Measurements from ENCODE around the gene VWA2.

The VWA2 gene

DNA sequence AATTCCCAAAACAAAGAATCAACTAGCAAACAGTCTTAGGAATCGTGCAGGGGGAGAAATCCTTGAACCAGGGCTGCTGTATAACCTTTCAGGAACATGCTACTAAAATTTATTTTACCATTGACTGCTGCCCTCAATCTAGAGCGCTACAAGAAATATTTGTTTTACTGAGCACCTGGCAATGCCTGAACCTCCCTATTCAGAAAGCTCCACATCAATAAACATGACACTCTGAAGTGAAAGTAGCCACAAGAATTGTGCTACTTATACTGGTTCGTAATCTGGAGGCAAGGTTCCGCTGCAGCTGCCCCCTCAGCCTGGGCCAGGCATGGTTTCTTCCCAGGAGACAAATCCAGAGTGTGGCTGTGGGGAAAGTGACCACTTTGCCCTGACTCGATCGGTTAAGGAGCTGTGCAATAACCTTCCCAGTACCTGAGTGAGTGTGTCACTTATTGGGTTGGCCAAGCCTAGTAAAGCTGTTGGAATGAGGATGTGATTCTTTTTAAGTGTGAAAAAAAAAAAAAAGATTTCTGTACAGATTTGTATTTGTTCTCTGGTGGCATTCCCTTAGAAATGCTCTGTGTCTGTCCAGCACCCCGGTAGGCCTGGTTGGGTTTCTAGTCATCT, 7.7 kb downstream of the VWA2 start:
- no peak for DNase-seq (ENCODE audit: low read depth in 2 of 2)

DNA sequence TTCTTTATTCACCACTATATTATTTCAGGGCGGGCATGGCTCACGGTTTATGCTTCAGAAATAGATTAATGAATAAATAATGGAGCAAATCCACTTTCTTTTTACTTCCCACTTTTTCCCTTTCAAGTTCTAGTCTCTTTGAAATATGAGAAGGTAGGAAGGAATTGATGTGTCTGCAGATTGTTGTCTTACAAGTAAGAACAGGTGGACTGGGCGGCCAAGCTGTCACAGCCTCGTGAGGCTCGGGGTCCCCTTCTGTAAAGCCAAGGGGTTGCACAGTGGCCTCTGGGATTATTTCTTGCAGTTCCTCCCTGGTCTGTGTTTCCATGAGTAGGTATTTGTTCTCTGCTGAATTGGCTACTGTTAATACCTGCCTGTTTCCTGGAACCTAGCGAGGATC, 11.2 kb downstream of the VWA2 start:
- DNase-seq (ENCODE audit: low read depth in 2 of 2) = no peak

DNA sequence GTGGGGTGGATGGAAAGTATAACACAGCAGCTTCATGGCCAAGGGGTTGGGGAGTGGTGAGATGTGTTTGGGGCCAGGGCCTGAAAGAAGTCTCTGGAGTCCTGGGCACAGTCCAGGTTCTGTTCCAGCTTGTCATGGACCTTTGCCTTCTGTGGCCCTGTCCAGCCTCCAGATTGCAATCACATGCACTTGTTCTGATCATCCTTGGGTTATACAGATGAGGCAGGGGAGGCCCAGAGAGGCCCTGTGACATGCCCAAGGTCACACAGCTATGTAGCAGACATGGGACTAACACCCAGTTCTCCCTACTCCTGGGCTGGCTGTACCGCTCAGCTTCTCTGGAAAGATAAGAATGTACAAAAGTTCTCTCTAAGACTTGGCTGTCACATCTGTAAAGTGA, 11.7 kb downstream of the VWA2 start:
- no peak for DNase-seq (ENCODE audit: low read depth in 2 of 2)

DNA sequence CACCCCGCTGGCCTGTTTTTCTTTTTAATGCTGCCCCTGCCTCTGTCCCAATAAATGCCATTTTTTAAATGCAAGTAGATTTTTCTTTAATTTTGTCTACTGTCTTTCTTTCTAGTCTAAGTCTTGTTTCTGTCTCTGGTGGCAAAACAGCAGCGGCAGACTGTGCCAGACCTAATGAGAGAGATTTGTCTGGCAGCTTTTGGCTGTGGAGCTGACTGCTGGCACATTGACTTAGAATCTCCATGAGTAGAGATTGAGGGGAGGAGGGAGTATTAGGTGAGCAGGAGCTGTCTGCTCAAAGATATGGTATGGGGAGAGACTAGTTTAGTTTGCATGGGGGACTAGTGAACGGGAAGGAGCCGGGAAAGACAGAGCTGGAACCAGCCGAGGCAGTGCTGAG, 13.0 kb downstream of the VWA2 start:
- no peak for DNase-seq (ENCODE audit: low read depth in 2 of 2)

DNA sequence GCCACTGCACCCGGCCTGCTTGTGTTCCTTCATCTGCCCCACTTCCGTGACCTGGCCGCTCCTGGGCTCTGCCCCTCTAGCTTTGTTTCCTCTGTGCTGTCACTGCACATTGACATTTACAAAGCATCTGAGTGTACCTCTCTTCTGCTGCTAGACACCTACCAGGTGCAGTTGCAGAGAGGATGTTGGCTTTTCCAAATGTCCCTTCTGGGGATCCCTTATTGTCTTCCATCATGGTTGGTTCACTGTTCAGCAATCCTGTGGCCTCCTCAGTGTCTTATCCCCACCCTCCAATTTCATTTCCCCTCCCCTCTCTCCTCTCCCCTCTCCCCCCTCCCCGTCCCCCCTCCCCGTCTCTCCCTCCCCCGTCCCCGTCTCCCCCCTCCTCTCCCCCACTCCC, 13.8 kb downstream of the VWA2 start:
- DNase-seq (ENCODE audit: low read depth in 2 of 2) = no peak

DNA sequence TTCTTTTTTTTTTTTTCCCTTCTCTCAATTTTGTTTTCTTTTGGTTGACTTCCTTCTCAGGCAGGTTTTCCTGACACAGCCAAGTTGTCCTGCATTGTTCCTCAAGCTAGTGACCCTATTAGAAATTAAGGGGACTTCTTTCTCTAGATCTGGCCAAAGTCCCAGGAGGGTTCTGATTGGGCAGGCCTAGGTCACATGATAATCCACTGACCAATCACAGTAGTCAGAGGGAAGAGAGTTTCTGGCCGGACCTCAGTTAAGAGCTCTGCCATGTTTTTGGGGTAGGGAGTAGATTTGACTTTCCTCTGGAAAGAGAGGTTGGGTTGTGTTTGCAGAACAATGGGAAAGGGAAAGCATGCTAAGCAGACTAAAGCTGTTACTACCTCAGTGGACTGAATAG, 16.2 kb downstream of the VWA2 start:
- no peak for DNase-seq (ENCODE audit: low read depth in 2 of 2)

DNA sequence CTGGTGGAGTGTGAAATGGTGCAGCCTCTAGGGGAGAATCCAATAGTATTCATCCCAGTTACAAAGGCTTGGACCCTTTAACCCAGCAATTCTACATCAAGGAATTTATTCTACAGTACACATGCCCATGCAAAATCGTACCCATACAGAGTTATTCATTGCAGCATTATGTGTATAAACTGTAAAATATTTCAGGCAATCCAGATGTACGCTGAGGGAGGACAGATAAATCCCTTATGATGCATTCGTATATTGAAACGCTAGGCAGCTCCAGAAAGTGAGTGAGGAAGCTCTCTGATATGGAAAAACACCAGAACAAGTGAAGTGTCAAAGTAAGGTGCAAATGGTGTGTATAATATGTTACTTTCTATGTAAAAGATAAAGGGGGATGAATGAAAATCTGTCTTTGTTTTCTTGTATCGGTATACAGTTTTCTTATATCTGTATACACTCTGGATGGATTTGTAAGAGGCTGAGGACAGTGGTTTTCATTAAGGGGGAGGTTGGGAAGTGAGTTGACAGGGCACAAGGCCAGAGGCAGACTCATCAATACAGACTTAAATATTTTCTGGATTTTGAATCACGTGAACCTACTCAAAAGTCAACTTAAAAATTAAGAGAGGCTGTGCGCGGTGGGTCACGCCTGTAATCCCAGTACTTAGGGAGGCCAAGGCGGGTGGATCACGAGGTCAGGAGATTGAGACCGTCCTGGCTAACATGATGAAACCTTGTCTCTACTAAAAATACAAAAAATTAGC, 17.1 kb downstream of the VWA2 start:
- DNase-seq (ENCODE audit: low read depth in 2 of 2) = no peak

DNA sequence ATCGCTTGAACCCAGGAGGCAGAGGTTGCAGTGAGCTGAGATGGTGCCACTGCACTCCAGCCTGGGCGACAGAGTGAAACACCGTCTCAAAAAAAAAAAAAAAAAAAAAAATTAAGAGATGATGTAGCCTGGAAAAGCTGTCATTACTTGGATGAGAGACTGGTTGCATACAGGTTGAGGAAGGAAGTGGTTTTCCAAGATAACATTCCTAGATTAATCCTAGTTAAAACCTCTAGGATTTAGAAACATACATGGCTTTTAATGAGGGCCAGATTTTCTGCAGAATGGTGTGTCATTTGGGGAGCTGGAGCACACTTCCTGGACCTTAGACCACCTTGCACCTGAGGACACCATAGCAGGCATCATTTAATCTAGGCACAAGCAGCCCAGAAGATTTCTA, 17.8 kb downstream of the VWA2 start:
- DNase-seq (ENCODE audit: low read depth in 2 of 2) = no peak

DNA sequence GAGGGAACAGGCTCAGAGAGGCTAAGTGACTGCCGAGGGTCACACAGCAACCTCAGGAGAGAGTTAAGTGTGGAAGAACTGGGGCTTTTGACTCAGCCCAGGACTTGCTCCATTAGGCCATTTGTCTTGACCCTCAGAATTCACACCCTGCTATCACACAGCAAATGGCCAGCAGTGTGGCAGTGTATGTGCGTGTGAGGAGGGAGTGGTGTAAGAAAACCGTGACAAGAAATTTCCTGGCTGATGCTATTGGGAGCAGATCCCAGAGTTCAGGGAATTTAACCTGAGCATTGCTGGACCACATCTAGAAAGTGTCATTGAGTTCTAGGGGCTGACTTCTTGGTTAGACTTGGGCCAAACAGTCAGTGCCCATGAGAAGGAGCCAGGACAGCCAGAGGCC, 18.4 kb downstream of the VWA2 start:
- no peak for DNase-seq (ENCODE audit: low read depth in 2 of 2)

DNA sequence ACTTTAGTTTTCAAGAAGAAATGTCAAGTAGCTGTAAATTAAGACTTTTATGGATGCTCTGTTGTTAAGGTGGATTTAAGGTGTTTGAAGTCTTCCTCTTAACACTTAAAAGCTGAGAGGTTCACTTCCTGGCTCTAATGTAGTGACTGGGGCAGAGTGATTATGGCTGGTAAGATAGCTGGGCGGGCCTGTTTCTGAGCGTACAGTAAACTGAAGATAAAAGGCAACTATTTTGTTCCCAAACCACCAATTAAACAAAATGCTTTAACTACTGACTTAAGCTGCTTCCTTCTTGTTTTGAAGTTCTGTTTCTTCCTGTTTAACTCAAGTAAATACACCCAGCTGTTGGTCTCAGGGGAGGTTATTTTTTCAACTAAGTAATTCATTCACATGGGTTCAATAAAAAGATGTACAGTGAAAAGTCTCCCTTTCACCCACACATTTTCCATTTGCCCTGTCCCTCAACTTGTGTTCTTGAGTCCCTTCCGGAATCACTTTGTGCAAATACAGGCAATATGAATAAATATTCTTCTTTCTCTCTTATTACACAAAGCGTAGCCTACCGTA, 19.3 kb downstream of the VWA2 start:
- no peak for DNase-seq (ENCODE audit: low read depth in 2 of 2)

DNA sequence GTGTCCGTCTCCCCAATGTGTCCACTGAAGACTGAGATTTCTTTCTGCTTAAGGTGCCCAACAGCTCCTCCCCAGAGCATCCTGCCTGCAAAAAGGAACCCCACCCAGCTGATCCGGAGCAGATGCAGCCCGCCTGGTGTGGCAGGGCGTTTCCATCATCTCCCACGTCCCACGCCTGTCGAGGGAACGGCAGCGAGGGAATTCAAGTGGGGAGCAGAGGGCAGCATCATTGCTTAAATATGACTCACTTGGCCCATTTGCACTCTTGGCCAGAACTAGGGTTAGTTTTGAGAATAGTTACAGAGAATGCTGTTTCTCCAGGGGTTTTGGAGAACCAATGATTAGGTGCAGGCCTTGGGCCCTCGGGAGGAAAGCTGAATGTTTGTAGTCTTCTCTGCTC, 20.8 kb downstream of the VWA2 start:
- no peak for DNase-seq (ENCODE audit: low read depth in 2 of 2)

DNA sequence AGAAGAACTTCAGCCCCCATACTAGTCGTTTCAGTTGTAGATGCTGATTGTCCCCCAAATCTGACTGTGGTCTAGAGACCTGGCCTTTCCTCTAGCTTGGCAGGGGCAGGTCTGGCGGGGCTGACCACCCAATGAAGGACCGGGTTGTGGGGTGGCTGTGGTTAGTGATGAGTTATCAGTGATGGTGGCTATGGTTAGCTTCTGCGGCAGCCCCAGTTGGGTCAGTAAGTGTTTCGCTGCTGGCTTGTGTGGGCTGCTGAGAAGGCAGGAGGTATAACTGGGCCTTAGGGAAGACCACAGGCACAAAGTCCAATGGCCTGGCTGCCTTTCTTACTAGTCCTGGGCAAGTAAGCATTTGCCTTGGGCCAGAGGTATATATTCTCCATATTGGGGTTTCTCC, 21.3 kb downstream of the VWA2 start:
- DNase-seq (ENCODE audit: low read depth in 2 of 2) = no peak

DNA sequence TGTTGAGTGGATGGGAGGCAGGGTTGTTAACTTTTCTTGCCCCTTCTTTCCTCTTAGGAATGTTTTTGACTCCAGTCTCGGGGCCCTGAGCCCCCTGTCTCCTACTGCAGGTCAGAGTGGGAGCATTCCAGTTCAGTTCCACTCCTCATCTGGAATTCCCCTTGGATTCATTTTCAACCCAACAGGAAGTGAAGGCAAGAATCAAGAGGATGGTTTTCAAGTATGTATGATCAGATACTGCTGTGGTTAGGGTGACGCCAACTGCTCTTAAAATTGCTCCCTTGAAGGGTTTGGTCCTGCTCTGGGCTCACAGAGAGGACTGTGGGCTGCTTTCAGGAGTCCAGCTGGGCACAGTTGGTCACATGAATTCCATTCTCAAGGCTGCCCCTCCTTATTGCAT, 22.0 kb downstream of the VWA2 start:
- DNase-seq (ENCODE audit: low read depth in 2 of 2) = no peak

DNA sequence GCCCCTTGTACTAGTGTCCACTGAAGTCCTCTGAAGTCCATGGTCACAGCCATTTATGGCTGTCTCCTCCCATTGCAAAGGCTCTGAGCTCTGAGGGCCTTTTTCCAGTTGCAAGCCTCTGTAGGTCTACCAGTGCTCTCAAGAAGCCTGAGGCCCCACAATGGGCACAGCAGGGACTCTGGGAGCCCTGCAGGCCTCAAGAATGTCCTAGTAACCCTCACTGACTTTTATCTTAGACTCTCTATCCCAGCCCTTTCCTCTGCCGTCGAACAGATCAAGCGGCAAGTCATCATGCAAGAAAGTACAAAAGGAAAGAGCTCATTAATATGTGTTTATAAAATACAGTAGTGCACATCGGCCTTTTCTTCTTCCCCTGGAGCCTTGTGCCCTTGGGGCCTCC, 23.4 kb downstream of the VWA2 start:
- no peak for DNase-seq (ENCODE audit: low read depth in 2 of 2)

DNA sequence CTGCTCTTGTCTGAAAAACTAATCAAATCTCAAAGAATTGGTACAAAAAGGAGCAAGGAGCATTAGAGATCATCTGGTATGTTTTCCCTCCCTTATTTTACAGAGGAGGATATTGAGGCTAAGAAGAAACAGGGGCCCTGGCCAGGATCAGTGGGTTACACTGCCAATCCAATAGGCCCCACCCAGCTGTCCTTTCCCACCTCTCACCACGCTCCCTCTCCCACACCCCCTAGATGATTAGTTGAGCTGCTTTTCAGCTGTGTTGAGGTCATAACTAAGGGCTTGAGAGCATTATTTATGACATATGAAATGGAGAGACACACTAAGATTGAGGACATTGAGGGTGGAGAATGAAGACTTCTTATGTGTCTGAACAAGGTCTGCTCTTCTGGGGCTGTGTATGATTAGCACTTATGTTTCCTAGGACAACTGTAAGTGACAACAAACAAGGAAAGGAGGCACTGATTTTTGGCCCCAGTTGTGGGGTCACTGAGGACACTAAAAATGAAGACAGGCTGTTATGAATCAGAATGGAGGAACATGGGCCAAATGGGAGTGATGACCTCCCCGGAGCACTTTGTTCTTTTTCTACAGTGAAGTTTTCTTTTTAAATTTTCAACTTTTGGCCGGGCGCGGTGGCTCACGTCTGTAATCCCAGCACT, 26.5 kb downstream of the VWA2 start:
- no peak for DNase-seq (ENCODE audit: low read depth in 2 of 2)

DNA sequence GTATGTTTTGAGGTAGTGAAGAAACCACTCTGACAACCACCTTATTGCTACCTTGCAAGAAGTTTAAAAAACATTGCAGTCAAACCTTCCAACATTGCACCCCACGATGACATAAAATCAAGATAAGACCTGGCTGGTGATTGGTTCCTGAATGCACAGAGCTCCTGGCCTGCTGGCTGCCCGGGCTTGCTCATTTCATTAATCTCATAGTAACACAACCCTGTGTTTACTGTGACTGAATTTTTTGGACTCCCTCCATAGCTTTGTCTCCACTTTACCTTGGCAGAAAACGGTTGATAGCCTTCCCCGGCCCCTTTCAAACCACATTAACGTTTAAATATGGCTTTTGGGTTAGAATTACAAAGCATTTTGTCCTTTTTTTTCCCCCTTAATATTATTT, 27.5 kb downstream of the VWA2 start:
- DNase-seq (ENCODE audit: low read depth in 2 of 2) = no peak

DNA sequence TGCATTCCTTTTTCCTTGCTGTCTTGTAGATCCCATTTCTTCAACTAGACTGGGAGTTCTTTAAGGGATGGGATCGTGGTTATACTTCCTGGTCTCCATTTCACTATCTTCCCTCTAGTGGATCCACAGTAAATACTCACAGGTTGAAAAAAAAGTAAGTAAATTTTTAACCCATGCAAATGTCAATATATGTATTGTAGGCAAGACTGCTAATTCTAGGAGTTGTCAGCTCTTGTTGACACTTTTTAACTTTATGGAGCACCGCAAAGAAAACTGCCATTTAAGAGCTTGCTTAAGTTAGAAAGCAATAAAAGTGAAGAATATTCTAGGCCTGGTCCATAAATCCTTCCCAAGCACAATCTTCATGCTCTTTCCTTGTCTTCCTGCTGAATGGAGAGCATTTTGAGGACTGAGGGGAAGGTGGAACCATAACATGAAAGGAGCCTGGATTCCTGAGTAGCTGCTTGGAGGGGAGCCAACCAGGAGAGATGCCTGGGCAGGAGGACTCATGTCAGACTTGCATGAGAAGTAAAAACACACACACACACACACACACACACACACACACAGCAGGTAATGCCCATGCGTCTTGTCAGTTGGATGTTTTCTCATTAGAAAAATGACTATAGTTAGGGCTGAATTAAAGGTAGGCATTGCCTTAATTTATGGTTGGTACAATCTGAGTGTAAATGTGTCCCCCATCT, 32.2 kb downstream of the VWA2 start:
- DNase-seq (ENCODE audit: low read depth in 2 of 2) = no peak

DNA sequence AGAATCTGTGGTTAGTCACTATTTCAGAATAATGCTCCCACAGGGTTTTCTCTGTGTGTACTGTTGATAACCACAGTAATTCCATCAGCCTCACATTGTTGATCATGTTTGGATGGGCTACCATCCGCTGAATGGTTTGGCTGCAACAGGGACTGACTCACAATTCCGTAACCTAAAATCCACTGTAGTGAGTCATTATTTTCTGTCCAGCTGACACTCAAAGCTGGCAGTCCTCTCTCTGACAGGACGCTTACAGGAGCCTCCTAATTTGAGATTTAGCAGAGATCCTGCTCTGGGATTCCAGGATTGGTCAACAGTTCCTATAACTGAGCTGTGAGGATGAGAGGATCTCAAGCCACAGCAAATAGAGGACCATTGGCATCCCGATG, 32.7 kb downstream of the VWA2 start:
- DNase-seq (ENCODE audit: low read depth in 2 of 2) = no peak

DNA sequence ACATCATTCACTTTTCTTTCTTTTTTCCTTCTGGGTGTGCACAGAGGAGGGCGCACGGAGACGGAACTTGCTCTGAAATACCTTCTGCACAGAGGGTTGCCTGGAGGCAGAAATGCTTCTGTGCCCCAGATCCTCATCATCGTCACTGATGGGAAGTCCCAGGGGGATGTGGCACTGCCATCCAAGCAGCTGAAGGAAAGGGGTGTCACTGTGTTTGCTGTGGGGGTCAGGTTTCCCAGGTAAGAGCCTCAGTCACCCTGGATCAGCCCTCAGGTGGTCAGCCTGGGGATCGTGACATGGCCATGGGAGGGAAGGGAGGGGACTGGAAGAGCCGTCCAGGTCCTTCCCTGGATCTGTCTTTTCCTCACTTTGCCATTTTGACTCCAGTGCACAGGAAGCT, 33.6 kb downstream of the VWA2 start:
- DNase-seq (ENCODE audit: low read depth in 2 of 2) = no peak

DNA sequence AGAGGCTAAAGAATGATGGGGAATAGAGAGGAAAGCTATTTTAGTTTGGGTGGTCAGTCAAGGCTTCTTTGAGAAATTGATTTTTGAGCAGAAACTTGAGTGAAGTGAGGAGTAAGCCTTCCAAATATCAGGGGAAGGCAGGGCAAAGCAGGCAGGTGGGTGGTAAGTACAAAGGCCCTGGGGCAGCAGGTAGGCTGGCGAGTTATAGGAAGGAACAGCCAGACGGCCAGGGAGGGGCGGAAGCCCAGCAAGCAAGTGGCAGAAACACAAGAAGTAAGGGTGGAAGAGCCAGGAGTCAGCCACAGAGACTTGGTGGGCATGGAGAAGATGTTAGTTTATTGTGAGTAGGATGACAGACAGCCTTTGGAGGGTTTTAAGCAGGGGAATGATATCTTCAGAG, 34.9 kb downstream of the VWA2 start:
- DNase-seq (ENCODE audit: low read depth in 2 of 2) = no peak

DNA sequence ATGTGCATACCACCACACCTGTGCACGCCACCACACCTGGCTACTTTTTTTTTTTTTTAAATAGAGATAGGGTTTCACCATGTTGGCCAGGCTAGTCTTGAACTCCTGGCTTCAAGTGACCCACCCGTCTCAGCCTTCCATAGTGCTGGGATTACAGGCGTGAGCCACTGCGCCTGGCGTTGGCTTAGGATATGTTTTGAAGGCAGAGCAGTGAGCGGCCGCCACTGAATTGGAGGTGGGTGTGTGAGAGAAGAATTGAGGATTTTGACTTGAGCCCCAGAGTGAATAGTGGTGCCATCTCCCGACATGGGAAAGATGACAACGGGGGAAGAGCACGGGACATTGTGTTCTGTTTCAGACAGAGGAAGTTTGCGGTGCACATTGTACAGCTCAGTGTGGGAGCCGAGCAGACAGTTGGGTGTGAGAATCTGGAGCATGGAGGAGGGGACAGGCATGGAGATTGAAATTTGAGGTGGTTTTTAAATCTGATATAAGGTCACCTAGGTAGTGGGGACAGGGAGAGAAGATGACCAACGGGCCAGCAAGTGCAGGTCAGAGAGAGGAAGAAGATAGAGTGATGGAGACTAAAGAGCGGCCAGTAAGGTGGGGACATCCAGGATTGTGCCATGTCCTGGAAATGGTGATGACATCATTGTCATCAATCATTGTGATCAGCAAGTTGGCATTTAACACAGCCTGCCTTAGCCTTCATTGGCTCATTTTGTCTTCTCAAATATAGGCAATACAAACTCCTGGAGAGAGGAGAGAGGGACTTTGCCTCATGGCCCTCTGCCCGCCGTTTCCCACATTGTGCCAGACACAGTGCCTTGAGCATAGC, 35.8 kb downstream of the VWA2 start:
- no peak for DNase-seq (ENCODE audit: low read depth in 2 of 2)

DNA sequence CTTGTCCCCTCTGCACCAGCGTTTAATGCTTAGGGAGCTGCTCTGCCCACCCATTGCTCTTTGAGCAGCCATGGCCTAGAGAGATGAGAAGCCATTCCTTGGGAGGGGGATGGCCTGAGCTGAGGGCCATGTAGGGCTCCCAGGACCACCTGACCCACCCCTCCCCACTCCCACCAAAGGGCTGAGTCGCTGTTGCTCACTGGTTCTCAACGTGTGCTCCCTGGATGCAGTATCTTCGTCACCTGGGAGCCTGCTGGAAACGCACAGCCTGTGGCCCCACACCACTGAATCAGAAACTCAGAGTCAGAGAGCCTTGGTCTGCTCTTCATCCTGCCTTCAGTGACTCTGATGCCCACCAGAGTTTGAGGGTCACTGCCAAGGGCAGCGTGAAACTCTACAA, 37.0 kb downstream of the VWA2 start:
- DNase-seq (ENCODE audit: low read depth in 2 of 2) = no peak
